HepG2 (cell line): ENCODE measurements around the gene CDC42EP4.

Source experiments
- FOSL2 ChIP-seq: sonication (generic); formaldehyde crosslinking; IDR thresholded peaks from 2 replicates; pipeline ENCODE4 v1.4.0; 2020; ENCODE audit warnings: missing genetic modification reagents
- HDAC6 ChIP-seq: fragments of 200-600 bp; sonication (generic); IDR thresholded peaks from 2 replicates; pipeline ENCODE4 v1.7.0; 2017; ENCODE audit warnings: mild to moderate bottlenecking, antibody characterized with exemption, low read length, low read depth
- MAZ ChIP-seq, 2 experiments: sonication (generic) in 1 of 2; formaldehyde crosslinking in 1 of 2; IDR thresholded peaks; 2 replicates each; pipeline versions ENCODE4 v1.5.0 to v1.6.1; 2012 to 2020; ENCODE audit warnings: low read depth in 2 of 2, mild to moderate bottlenecking in 2 of 2, borderline replicate concordance in 1 of 2, improper control_type of control experiment in 1 of 2, low read length in 1 of 2, missing genetic modification reagents in 1 of 2, moderate library complexity in 1 of 2
- MTA3 ChIP-seq: sonication (generic); formaldehyde crosslinking; IDR thresholded peaks from 2 replicates; pipeline ENCODE4 v1.4.0; 2020; ENCODE audit warnings: missing genetic modification reagents
- PCBP2 ChIP-seq: fragments of 200-400 bp; formaldehyde crosslinking; optimal IDR thresholded peaks from 2 replicates; pipeline ENCODE3; 2018; ENCODE audit warnings: low read length, low read depth; ENCODE audit not compliant: poor library complexity, severe bottlenecking
- REST ChIP-seq, 2 experiments: IDR thresholded peaks; 2 replicates each; pipeline ENCODE4 v1.6.1; 2011 to 2012; ENCODE audit warnings: low read length in 2 of 2, borderline replicate concordance in 1 of 2, low read depth in 1 of 2, mild to moderate bottlenecking in 1 of 2, moderate library complexity in 1 of 2

DNA sequence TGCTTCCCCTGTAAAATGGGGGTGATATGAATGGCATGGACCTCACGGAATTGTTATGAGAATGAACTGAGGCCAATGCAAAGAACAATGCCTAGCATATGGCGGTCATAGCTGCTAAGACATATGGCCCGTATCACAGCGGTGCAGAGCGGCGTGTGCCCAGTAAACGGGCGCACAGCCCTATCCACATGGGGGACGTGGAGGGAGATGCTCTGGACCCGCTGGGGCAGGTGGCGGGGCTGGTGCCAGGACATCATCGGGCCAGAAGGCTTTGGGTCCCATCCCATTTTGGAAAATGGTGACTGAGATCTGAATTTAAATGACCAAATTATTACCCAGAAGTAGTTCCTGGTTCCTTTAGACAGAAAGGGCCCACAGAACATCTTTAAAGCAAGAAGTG is 31.6 kb downstream of the CDC42EP4 start:
- no peak for TF ChIP-seq PCBP2
- no peak for TF ChIP-seq MTA3 (CRISPR knock-in tag)
- no peak for TF ChIP-seq MAZ (IDR thresholded peaks at IDR 0.05; ENCODE audit: borderline replicate concordance, low read depth, low read length)
- TF ChIP-seq MAZ (CRISPR knock-in tag; IDR thresholded peaks at IDR 0.05; ENCODE audit: low read depth) = no peak
- no peak for TF ChIP-seq REST (IDR thresholded peaks at IDR 0.05; ENCODE audit: borderline replicate concordance in 1 of 2, low read depth in 1 of 2, low read length in 2 of 2)
- TF ChIP-seq FOSL2 (CRISPR knock-in tag) = no peak
- no peak for TF ChIP-seq HDAC6
